ENCODE data around the gene TTC5.
A peak's percentile ranks its signal among the peaks of the same experiment; 100 is the strongest.

Gene TTC5

GRCh38 chr14:20305265-20306078 lies at the start of gene TTC5:
Gene TTC5, minus strand, starts transcription at chr14:20305951. Its CDS starts 14 bp downstream, at chr14:20305937.
- peak within 1 kb of the TSS; percentile 62 to 69 for H3K4me3 ChIP-seq (replicated peaks in 1 of 2; ENCODE audit: low read depth in 2 of 2, low read length in 2 of 2)
- TF ChIP-seq CTCF (IDR thresholded peaks at IDR 0.05; ENCODE audit: low read depth, low read length) = peak; percentile 95
- peak; percentile 94 to 95 for DNase-seq (ENCODE audit: low read depth in 2 of 2)

GRCh38 chr14:20350860-20351259 lies 45.1 kb upstream of the TTC5 start:
- TF ChIP-seq CTCF (IDR thresholded peaks at IDR 0.05; ENCODE audit: low read depth, low read length) = peak; percentile 39
- no peak overlapping the region for H3K4me3 ChIP-seq (replicated peaks in 1 of 2; ENCODE audit: low read depth in 2 of 2, low read length in 2 of 2)
- DNase-seq (ENCODE audit: low read depth in 2 of 2) = peak; percentile 22 to 44

GRCh38 chr14:20350282-20350681 lies 44.5 kb upstream of the TTC5 start:
- no peak overlapping the region for H3K4me3 ChIP-seq (replicated peaks in 1 of 2; ENCODE audit: low read depth in 2 of 2, low read length in 2 of 2)
- TF ChIP-seq CTCF (IDR thresholded peaks at IDR 0.05; ENCODE audit: low read depth, low read length) = no peak
- DNase-seq (ENCODE audit: low read depth in 2 of 2) = no peak

- DNase-seq (ENCODE audit: low read depth in 2 of 2) = no peak
- no peak overlapping the region for H3K4me3 ChIP-seq (replicated peaks in 1 of 2; ENCODE audit: low read depth in 2 of 2, low read length in 2 of 2)
- TF ChIP-seq CTCF (IDR thresholded peaks at IDR 0.05; ENCODE audit: low read depth, low read length) = no peak
Observed at GRCh38 chr14:20347747-20348146, 42.0 kb upstream of the TTC5 start.

- no peak for TF ChIP-seq CTCF (IDR thresholded peaks at IDR 0.05; ENCODE audit: low read depth, low read length)
- no peak for DNase-seq (ENCODE audit: low read depth in 2 of 2)
- no peak overlapping the region for H3K4me3 ChIP-seq (replicated peaks in 1 of 2; ENCODE audit: low read depth in 2 of 2, low read length in 2 of 2)
Observed at GRCh38 chr14:20346713-20347112, 41.0 kb upstream of the TTC5 start.

GRCh38 chr14:20345366-20345765 lies 39.6 kb upstream of the TTC5 start:
- no peak for TF ChIP-seq CTCF (IDR thresholded peaks at IDR 0.05; ENCODE audit: low read depth, low read length)

More at GRCh38 chr14:20345366-20345765, 39.6 kb upstream of the TTC5 start:
- H3K4me3 ChIP-seq (replicated peaks in 1 of 2; ENCODE audit: low read depth in 2 of 2, low read length in 2 of 2) = no peak overlapping the region
- DNase-seq (ENCODE audit: low read depth in 2 of 2) = no peak
